ENCODE data around the gene COPZ1. TPM values are rescaled to one million over a fixed set of nuclear protein-coding genes. Genes with fewer than 3 reads are reported as not detected.

COPZ1 gene
- total and polyA plus RNA-seq, 2 experiments from 2014 or later: 164 to 207 TPM

GRCh38 chr12:54328595-54329337 lies 3.8 kb downstream of the COPZ1 start:
- no peaks in the 10 kb centered on the region for H3K36me3 ChIP-seq (replicated peaks; ENCODE audit: insufficient read depth, low read depth)
- no peaks in the 10 kb centered on the region for H3K9me2 ChIP-seq (replicated peaks; ENCODE audit: insufficient read depth)
- peak overlapping the region; percentile 52 for H3K4me2 ChIP-seq
- peaks cover 30% of the 10 kb centered on the region for H3K4me1 ChIP-seq (ENCODE audit: insufficient read depth)
- 55% methylated on average over 6 of the region's 6 CpGs for WGBS (ENCODE audit: low lambda C conversion rate, missing lambda C conversion rate)
- no peak overlapping the region for H2AFZ ChIP-seq
- no peaks in the 10 kb centered on the region for H3K9me3 ChIP-seq (ENCODE audit: low read depth)
- TF ChIP-seq EZH2 (IDR thresholded peaks at IDR 0.05; ENCODE audit: borderline replicate concordance): no peak
- no peak for TF ChIP-seq CTCF (IDR thresholded peaks at IDR 0.05; ENCODE audit: poor library complexity)
- no peak for TF ChIP-seq EZH2phosphoT487 (IDR thresholded peaks at IDR 0.05; ENCODE audit: low read depth, severe bottlenecking, unreplicated experiment)
- H4K20me1 ChIP-seq (ENCODE audit: insufficient read depth, poor library complexity, severe bottlenecking): peaks cover 4% of the 10 kb centered on the region
- no peak overlapping the region for H3K4me3 ChIP-seq
- H3K27ac ChIP-seq: peak overlapping the region; percentile 58
- no peak for DNase-seq (ENCODE audit: low spot score)
- no peaks in the 10 kb centered on the region for H3K27me3 ChIP-seq
- peaks cover 85% of the 10 kb centered on the region for H3K79me2 ChIP-seq

- H3K36me3 ChIP-seq (replicated peaks; ENCODE audit: insufficient read depth, low read depth): no peaks in the 10 kb centered on the region
- peak overlapping the region; percentile 6 for H3K4me2 ChIP-seq
- no peak for DNase-seq (ENCODE audit: low spot score)
- peaks cover 6% of the 10 kb centered on the region for H4K20me1 ChIP-seq (ENCODE audit: insufficient read depth, poor library complexity, severe bottlenecking)
- peak overlapping the region; percentile 58 for H3K27ac ChIP-seq
- H3K4me1 ChIP-seq (ENCODE audit: insufficient read depth): peaks cover 30% of the 10 kb centered on the region
- no peaks in the 10 kb centered on the region for H3K9me3 ChIP-seq (ENCODE audit: low read depth)
- H3K79me2 ChIP-seq: peaks cover 95% of the 10 kb centered on the region
- WGBS (ENCODE audit: low lambda C conversion rate, missing lambda C conversion rate): 63% methylated on average over 5 of the region's 5 CpGs
- no peaks in the 10 kb centered on the region for H3K27me3 ChIP-seq
- no peak overlapping the region for H3K4me3 ChIP-seq
- TF ChIP-seq EZH2 (IDR thresholded peaks at IDR 0.05; ENCODE audit: borderline replicate concordance): no peak
- TF ChIP-seq EZH2phosphoT487 (IDR thresholded peaks at IDR 0.05; ENCODE audit: low read depth, severe bottlenecking, unreplicated experiment): no peak
- TF ChIP-seq CTCF (IDR thresholded peaks at IDR 0.05; ENCODE audit: poor library complexity): no peak
- H3K9me2 ChIP-seq (replicated peaks; ENCODE audit: insufficient read depth): no peaks in the 10 kb centered on the region
- H2AFZ ChIP-seq: no peak overlapping the region
These were observed 4.8 kb downstream of the COPZ1 start for GRCh38 chr12:54329759-54330158.

- H3K4me2 ChIP-seq: no peak overlapping the region
- no peaks in the 10 kb centered on the region for H3K9me2 ChIP-seq (replicated peaks; ENCODE audit: insufficient read depth)
These were observed 5.5 kb downstream of the COPZ1 start for GRCh38 chr12:54330442-54330841.

GRCh38 chr12:54331461-54331860 lies 6.5 kb downstream of the COPZ1 start:
- H3K9me2 ChIP-seq (replicated peaks; ENCODE audit: insufficient read depth): no peaks in the 10 kb centered on the region
- TF ChIP-seq CTCF (IDR thresholded peaks at IDR 0.05; ENCODE audit: poor library complexity): no peak
- no peak for TF ChIP-seq EZH2phosphoT487 (IDR thresholded peaks at IDR 0.05; ENCODE audit: low read depth, severe bottlenecking, unreplicated experiment)
- TF ChIP-seq EZH2 (IDR thresholded peaks at IDR 0.05; ENCODE audit: borderline replicate concordance): no peak
- H2AFZ ChIP-seq: no peak overlapping the region
- DNase-seq (ENCODE audit: low spot score): no peak
- no peak overlapping the region for H3K27ac ChIP-seq
- H4K20me1 ChIP-seq (ENCODE audit: insufficient read depth, poor library complexity, severe bottlenecking): peaks cover 6% of the 10 kb centered on the region
- H3K27me3 ChIP-seq: no peaks in the 10 kb centered on the region
- no peak overlapping the region for H3K4me2 ChIP-seq
- H3K4me3 ChIP-seq: no peak overlapping the region
- no peaks in the 10 kb centered on the region for H3K9me3 ChIP-seq (ENCODE audit: low read depth)
- H3K36me3 ChIP-seq (replicated peaks; ENCODE audit: insufficient read depth, low read depth): no peaks in the 10 kb centered on the region
- WGBS (ENCODE audit: low lambda C conversion rate, missing lambda C conversion rate): 77% methylated on average over 5 of the region's 5 CpGs
- peaks cover 21% of the 10 kb centered on the region for H3K4me1 ChIP-seq (ENCODE audit: insufficient read depth)
- peaks cover 97% of the 10 kb centered on the region for H3K79me2 ChIP-seq

More at GRCh38 chr12:54330442-54330841, 5.5 kb downstream of the COPZ1 start:
- no peaks in the 10 kb centered on the region for H3K36me3 ChIP-seq (replicated peaks; ENCODE audit: insufficient read depth, low read depth)
- H3K4me1 ChIP-seq (ENCODE audit: insufficient read depth): peaks cover 30% of the 10 kb centered on the region
- H3K4me3 ChIP-seq: no peak overlapping the region
- 70% methylated on average over 3 of the region's 3 CpGs for WGBS (ENCODE audit: low lambda C conversion rate, missing lambda C conversion rate)
- H3K27ac ChIP-seq: no peak overlapping the region
- H4K20me1 ChIP-seq (ENCODE audit: insufficient read depth, poor library complexity, severe bottlenecking): peaks cover 6% of the 10 kb centered on the region
- H3K79me2 ChIP-seq: peaks cover 100% of the 10 kb centered on the region
- DNase-seq (ENCODE audit: low spot score): no peak
- H3K9me3 ChIP-seq (ENCODE audit: low read depth): no peaks in the 10 kb centered on the region
- no peaks in the 10 kb centered on the region for H3K27me3 ChIP-seq
- no peak overlapping the region for H2AFZ ChIP-seq
- TF ChIP-seq EZH2 (IDR thresholded peaks at IDR 0.05; ENCODE audit: borderline replicate concordance): no peak
